Duodenal mucosa (tissue), 2 donors: Measurements from ENCODE around the gene UTRN.
A peak's percentile ranks its signal among the peaks of the same experiment; 100 is the strongest.

ENCODE experiments used
- H3K27ac ChIP-seq: one replicate; pipeline ENCODE4 v1.7.0; 2013; ENCODE audit warnings: low read depth, low read length
- H3K27me3 ChIP-seq, 2 donors: one replicate each; pipeline ENCODE4 v1.7.0; 2013; ENCODE audit warnings: low read length in 2 of 2, control low read depth in 1 of 2; ENCODE audit not compliant: insufficient read depth in 2 of 2, control insufficient read depth in 1 of 2
- H3K36me3 ChIP-seq, 2 donors: one replicate each; pipeline ENCODE4 v1.7.0; 2013; ENCODE audit warnings: low read length in 2 of 2, control low read depth in 1 of 2; ENCODE audit not compliant: insufficient read depth in 2 of 2, control insufficient read depth in 1 of 2
- H3K4me1 ChIP-seq, 2 donors: one replicate each; pipeline ENCODE4 v1.7.0; 2013; ENCODE audit warnings: low read length in 2 of 2, control low read depth in 1 of 2; ENCODE audit not compliant: insufficient read depth in 2 of 2, control insufficient read depth in 1 of 2
- H3K4me3 ChIP-seq, 2 donors: one replicate each; pipeline ENCODE4 v1.7.0; 2013; ENCODE audit warnings: low read length in 2 of 2, low read depth in 1 of 2
- H3K9ac ChIP-seq, 2 donors: one replicate each; pipeline ENCODE4 v1.7.0; 2013; ENCODE audit warnings: low read length in 2 of 2, low read depth in 1 of 2
- H3K9me3 ChIP-seq, 2 donors: one replicate each; pipeline ENCODE4 v1.7.0; 2013; ENCODE audit warnings: low read length in 2 of 2, control low read depth in 1 of 2; ENCODE audit not compliant: control insufficient read depth in 1 of 2

Gene UTRN

GRCh38 chr6:144307880-144308279 is 22.7 kb downstream of the UTRN start:
- Histone ChIP-seq H3K27ac (no peak overlapping the region), H3K27me3 (no peaks in the 10 kb centered on the region), H3K9me3 (no peaks in the 10 kb centered on the region), H3K4me3 (no peak overlapping the region), H3K4me1 (peaks cover 5 to 9% of the 10 kb centered on the region in 2 donors), H3K9ac (no peak overlapping the region), H3K36me3 (no peaks in the 10 kb centered on the region)

DNA sequence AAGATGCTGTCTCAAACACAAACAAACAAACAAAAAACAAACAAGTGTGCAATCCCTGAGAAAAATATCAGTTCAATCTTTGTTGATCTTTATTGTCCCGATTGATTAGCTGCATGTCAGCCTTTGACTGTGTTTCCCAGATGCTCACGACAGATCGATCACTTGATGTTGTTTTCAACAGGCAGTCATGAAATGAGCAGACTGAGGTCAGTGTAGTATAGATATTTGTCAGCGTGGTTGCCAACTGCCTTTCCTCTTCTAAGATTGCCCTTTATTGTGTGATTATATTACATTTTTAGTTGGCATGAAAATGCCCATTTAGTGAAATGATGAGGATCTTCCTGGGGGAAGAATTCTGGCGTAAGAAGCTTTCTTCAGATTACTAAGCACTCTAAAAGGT is 25.6 kb downstream of the UTRN start:
- H3K4me1 ChIP-seq: peaks cover 3 to 5% of the 10 kb centered on the region in 2 donors
- no peak overlapping the region for H3K9ac ChIP-seq
- H3K27me3 ChIP-seq: no peaks in the 10 kb centered on the region
- H3K9me3 ChIP-seq: no peaks in the 10 kb centered on the region
- H3K36me3 ChIP-seq: no peaks in the 10 kb centered on the region
- H3K27ac ChIP-seq: no peak overlapping the region
- no peak overlapping the region for H3K4me3 ChIP-seq

GRCh38 chr6:144311361-144311760 is 26.2 kb downstream of the UTRN start:
- no peaks in the 10 kb centered on the region for H3K36me3 ChIP-seq
- no peak overlapping the region for H3K4me3 ChIP-seq
- H3K9me3 ChIP-seq: no peaks in the 10 kb centered on the region
- H3K27ac ChIP-seq: no peak overlapping the region
- H3K27me3 ChIP-seq: no peaks in the 10 kb centered on the region
- H3K9ac ChIP-seq: no peak overlapping the region
- H3K4me1 ChIP-seq: peaks cover under 1 to 3% of the 10 kb centered on the region in 2 donors

- Histone ChIP-seq H3K4me3 (no peak overlapping the region), H3K4me1 (peaks cover 0 to 3% of the 10 kb centered on the region in 2 donors), H3K36me3 (no peaks in the 10 kb centered on the region), H3K9ac (no peak overlapping the region), H3K27ac (peak overlapping the region; percentile 13), H3K9me3 (no peaks in the 10 kb centered on the region), H3K27me3 (no peaks in the 10 kb centered on the region)
These were observed 28.9 kb downstream of the UTRN start for GRCh38 chr6:144314003-144314485.

GRCh38 chr6:144314562-144314961 is 29.4 kb downstream of the UTRN start:
- Histone ChIP-seq H3K9ac (no peak overlapping the region), H3K27me3 (no peaks in the 10 kb centered on the region), H3K9me3 (no peaks in the 10 kb centered on the region), H3K27ac (peak overlapping the region; percentile 13), H3K4me1 (peaks cover 0 to 3% of the 10 kb centered on the region in 2 donors), H3K36me3 (no peaks in the 10 kb centered on the region), H3K4me3 (no peak overlapping the region)

- Histone ChIP-seq H3K27ac (no peak overlapping the region), H3K4me3 (no peak overlapping the region), H3K9me3 (no peaks in the 10 kb centered on the region), H3K36me3 (no peaks in the 10 kb centered on the region), H3K4me1 (peaks cover 0 to 3% of the 10 kb centered on the region in 2 donors), H3K27me3 (no peaks in the 10 kb centered on the region), H3K9ac (no peak overlapping the region)
These were observed 30.3 kb downstream of the UTRN start for GRCh38 chr6:144315226-144315980.

GRCh38 chr6:144315981-144316861 is 31.1 kb downstream of the UTRN start:
- no peak overlapping the region for H3K27ac ChIP-seq
- no peaks in the 10 kb centered on the region for H3K9me3 ChIP-seq
- peaks cover 0 to 3% of the 10 kb centered on the region in 2 donors for H3K4me1 ChIP-seq
- no peaks in the 10 kb centered on the region for H3K27me3 ChIP-seq
- no peak overlapping the region for H3K9ac ChIP-seq
- H3K36me3 ChIP-seq: no peaks in the 10 kb centered on the region
- no peak overlapping the region for H3K4me3 ChIP-seq

DNA sequence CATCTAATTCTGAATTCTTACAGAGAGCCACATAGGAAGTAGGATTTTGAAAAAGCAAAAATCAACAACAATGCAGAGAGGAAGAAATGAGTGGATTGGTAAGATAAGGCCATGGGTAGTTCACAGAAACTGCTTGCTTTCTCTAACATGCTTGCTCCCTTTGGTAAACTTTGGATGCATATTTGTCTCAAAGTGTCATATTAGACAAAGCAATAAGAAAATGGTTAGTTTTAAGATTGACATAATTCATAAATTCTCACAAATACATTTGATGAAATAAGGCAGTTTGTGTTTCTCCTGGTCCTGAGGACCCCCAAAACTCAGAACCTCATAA is 31.7 kb downstream of the UTRN start:
- no peak overlapping the region for H3K9ac ChIP-seq
- no peak overlapping the region for H3K4me3 ChIP-seq
- peaks cover 0 to 3% of the 10 kb centered on the region in 2 donors for H3K4me1 ChIP-seq
- no peaks in the 10 kb centered on the region for H3K9me3 ChIP-seq
- no peaks in the 10 kb centered on the region for H3K36me3 ChIP-seq
- no peaks in the 10 kb centered on the region for H3K27me3 ChIP-seq
- no peak overlapping the region for H3K27ac ChIP-seq

GRCh38 chr6:144317736-144318135 is 32.6 kb downstream of the UTRN start:
- Histone ChIP-seq H3K36me3 (no peaks in the 10 kb centered on the region), H3K4me1 (peaks cover 0 to 3% of the 10 kb centered on the region in 2 donors), H3K27ac (no peak overlapping the region), H3K4me3 (no peak overlapping the region), H3K27me3 (no peaks in the 10 kb centered on the region), H3K9ac (no peak overlapping the region), H3K9me3 (no peaks in the 10 kb centered on the region)

- H3K27me3 ChIP-seq: no peaks in the 10 kb centered on the region
- peaks cover 0 to under 1% of the 10 kb centered on the region in 2 donors for H3K4me1 ChIP-seq
- H3K36me3 ChIP-seq: no peaks in the 10 kb centered on the region
- no peak overlapping the region for H3K4me3 ChIP-seq
- H3K9ac ChIP-seq: no peak overlapping the region
- no peak overlapping the region for H3K27ac ChIP-seq
- H3K9me3 ChIP-seq: no peaks in the 10 kb centered on the region
These were observed 34.1 kb downstream of the UTRN start for GRCh38 chr6:144319211-144319610.
